ENCODE data around the gene FOXP1.

The FOXP1 gene

GRCh38 chr3:71060536-71060935 lies 523.0 kb downstream of the FOXP1 start:
- DNase-seq (ENCODE audit: low read depth): no peak

GRCh38 chr3:71057526-71057894 lies 526.0 kb downstream of the FOXP1 start:
- DNase-seq (ENCODE audit: low read depth): no peak

GRCh38 chr3:71056327-71056726 lies 527.2 kb downstream of the FOXP1 start:
- DNase-seq (ENCODE audit: low read depth): no peak

DNA sequence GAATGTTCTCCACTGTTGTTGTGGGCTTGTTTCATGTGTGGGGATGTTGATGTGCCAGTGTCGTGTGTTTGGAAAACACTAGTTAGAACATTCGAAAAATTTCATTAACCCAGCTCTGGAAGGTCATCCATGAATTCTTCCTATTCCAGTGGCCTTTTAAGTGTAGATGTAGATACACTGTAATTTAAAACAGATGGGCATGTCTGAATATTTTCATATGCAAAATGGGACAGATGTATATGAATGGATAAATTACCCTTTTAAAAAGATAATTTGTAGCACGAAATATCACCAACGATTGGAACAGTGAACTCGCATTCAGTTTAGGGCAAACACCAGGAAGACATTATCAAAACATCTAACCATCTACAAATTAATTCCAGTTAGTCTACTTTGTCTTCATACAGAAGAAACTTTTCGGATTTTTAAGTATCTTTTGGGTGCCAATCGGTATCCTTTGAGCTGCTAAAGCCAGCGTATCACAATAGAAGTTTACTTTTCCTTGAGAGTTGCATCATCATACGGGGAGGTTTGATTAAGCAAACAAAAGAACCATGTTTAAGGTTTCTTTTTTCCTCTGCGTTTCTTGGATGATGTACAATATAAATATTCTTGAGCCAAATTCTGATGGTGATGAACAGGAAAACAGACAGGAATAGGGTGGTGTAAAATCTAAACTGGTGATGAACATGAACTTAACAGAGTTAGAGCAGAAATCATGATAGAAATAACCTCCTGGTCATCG lies 528.1 kb downstream of the FOXP1 start:
- DNase-seq (ENCODE audit: low read depth): no peak

GRCh38 chr3:71054312-71054711 lies 529.2 kb downstream of the FOXP1 start:
- no peak for DNase-seq (ENCODE audit: low read depth)

DNA sequence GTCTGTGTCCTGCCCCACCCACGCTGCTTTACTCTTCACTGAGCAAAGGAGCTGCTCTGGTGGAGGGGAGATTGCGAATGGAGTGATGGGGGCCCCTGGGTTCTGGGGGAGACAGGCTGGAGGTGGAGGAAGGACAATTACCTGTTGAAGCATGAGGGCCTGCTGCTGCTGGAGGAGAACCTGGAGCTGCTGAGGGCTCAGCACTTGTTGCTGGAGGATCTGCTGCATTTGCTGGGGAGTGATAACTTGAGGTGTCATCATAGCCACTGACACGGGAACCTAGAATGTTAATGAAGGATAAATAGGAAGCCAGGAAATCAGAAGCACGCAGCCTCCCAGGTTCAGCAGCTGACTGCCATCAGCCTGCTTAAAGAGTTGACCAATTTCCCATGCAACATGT lies 530.0 kb downstream of the FOXP1 start:
- no peak for DNase-seq (ENCODE audit: low read depth)

- no peak for DNase-seq (ENCODE audit: low read depth)
Observed at GRCh38 chr3:71052716-71053115, 530.8 kb downstream of the FOXP1 start.

GRCh38 chr3:71051893-71052687 lies 531.4 kb downstream of the FOXP1 start:
- DNase-seq (ENCODE audit: low read depth): no peak

GRCh38 chr3:71051259-71051595 lies 532.3 kb downstream of the FOXP1 start:
- DNase-seq (ENCODE audit: low read depth): no peak

GRCh38 chr3:71050538-71051258 lies 532.8 kb downstream of the FOXP1 start:
- DNase-seq (ENCODE audit: low read depth): no peak

GRCh38 chr3:71050166-71050537 lies 533.4 kb downstream of the FOXP1 start:
- DNase-seq (ENCODE audit: low read depth): no peak

GRCh38 chr3:71048948-71049347 lies 534.6 kb downstream of the FOXP1 start:
- DNase-seq (ENCODE audit: low read depth): no peak

- no peak for DNase-seq (ENCODE audit: low read depth)
Observed at GRCh38 chr3:71047616-71048531, 535.7 kb downstream of the FOXP1 start.

GRCh38 chr3:71046791-71047190 lies 536.7 kb downstream of the FOXP1 start:
- no peak for DNase-seq (ENCODE audit: low read depth)

DNA sequence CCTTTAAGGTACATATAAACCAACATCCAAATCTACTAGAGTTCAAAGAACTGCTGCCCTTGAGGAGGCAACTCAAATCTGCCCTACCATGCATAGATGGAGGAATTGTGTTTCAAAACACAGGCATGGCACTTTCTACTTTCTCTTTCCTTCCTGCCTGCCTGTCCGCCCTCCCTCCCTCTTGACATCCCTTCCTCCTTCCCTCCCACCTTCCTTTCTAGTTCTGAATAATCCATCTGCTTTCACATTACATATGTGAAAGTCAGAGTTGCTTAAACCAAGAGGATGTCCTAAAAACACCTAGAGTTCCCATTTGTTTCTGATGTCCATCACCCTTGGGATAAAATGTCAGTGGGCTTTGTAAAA lies 537.6 kb downstream of the FOXP1 start:
- DNase-seq (ENCODE audit: low read depth): no peak

DNA sequence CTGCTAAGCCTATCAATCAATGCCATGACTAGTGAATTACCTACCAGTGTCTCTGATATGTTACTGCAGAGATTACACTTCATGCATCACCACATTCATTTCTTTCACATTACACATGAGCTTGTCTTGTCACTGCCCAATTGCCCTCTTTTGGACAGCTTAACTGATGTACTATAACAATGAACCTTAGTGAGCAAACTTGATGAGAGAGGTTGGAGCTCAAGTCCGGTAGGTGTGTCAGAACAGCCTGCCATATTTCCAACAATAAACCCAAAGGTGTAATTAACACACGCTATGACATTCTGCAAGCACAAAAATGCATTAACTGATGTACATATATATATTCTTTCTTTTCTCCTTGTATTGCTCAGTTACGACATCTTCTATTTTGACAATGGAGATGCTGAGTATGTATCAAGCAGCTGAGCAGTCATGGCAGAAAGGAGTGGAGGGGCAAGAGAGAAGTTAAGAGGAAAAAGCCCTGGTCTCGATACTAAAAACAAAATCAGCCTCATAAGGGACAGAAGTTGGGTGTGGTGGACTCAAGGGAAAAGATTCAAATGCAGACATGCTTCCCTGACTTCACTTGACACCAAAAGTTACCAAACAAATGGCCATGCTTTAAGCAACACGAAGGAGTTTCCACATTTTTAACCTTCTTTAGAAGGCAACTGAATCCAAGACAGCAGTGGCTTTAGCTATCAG lies 538.2 kb downstream of the FOXP1 start:
- DNase-seq (ENCODE audit: low read depth): no peak

GRCh38 chr3:71042759-71043158 lies 540.8 kb downstream of the FOXP1 start:
- no peak for DNase-seq (ENCODE audit: low read depth)

DNA sequence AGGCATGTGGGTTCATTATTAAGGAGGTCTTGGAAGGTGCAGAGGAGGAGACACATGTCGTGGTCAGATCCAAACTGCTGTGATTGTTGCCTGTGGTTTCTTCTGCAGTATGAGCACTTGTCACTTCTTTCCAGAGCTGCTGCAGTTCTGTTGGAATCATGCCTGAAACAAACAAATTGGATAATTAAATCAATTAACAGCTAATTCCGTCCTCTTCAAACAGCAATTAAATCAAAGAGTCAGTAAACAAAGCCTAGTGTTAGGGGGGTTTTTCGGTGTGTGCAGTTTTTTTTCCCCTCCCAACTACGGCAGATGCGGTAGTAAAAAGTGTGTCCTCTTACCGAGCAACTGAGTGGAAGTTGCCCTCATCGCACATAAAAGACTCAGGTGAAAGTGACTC lies 542.2 kb downstream of the FOXP1 start:
- DNase-seq (ENCODE audit: low read depth): no peak

DNA sequence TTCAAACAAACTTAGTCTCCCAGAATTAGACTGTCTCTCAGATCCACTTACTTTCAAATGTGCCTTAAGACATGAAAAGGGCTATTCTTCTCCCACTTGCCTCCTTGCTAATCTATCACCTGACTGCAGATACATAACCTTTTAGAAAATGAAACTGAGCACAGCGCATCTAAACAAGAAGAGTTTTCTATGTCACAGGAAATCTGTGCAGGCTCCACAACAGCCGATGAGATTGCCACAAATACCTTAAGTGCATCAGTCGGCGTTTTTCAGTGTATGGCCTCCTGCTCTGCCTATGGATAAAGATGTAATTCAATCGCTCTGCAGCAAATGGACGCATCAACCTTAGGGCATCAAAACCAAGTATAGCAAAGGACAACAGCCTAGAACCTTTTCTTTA lies 544.2 kb downstream of the FOXP1 start:
- no peak for DNase-seq (ENCODE audit: low read depth)

- no peak for DNase-seq (ENCODE audit: low read depth)
Observed at GRCh38 chr3:71037775-71038174, 545.8 kb downstream of the FOXP1 start.

- no peak for DNase-seq (ENCODE audit: low read depth)
Observed at GRCh38 chr3:71035886-71036285, 547.6 kb downstream of the FOXP1 start.

- no peak for DNase-seq (ENCODE audit: low read depth)
Observed at GRCh38 chr3:71035314-71035713, 548.2 kb downstream of the FOXP1 start.

All from stimulated activated CD8-positive, alpha-beta memory T cell treated with anti-CD3 and anti-CD28 coated beads, Interleukin-12 subunit alpha, Interleukin-12 subunit beta, amount 100 ng/mL, for 1 hour (primary cell).